Neural cell (in vitro differentiated cells): ENCODE results near the gene LYPD6B. TPM values are rescaled to one million over a fixed set of nuclear protein-coding genes. Genes with fewer than 3 reads are reported as not detected.

Experiments
- H2AFZ ChIP-seq: fragments of 200-600, 300-800 bp; sonication (generic), shearing (Covaris generic); 2 replicates; pipeline ENCODE4 v1.6.0; 2014; ENCODE audit warnings: low read depth, mild to moderate bottlenecking, antibody characterized with exemption, low read length, moderate library complexity
- H3F3A ChIP-seq: fragments of 200-600 bp; shearing (Covaris generic); 2 replicates; pipeline ENCODE4 v1.6.1; 2016; ENCODE audit warnings: mild to moderate bottlenecking, moderate library complexity, mixed read lengths, antibody characterized with exemption, low read length; ENCODE audit not compliant: insufficient read depth, poor library complexity, severe bottlenecking
- H3K27ac ChIP-seq: fragments of 200-600, 300-800 bp; sonication (generic), shearing (Covaris generic); 2 replicates; pipeline ENCODE4 v1.5.1; 2014; ENCODE audit warnings: mild to moderate bottlenecking, low read length, moderate library complexity
- H3K27me3 ChIP-seq: fragments of 300-800, 200-600 bp; sonication (generic), shearing (Covaris generic); 2 replicates; pipeline ENCODE4 v1.6.0; 2014; ENCODE audit warnings: mild to moderate bottlenecking, low read depth, low read length, moderate library complexity; ENCODE audit not compliant: insufficient read depth
- H3K36me3 ChIP-seq: fragments of 300-800, 200-600 bp; sonication (generic), shearing (Covaris generic); 2 replicates; pipeline ENCODE4 v1.5.1; 2014; ENCODE audit warnings: mild to moderate bottlenecking, antibody characterized with exemption, low read length, moderate library complexity; ENCODE audit not compliant: insufficient read depth
- H3K4me2 ChIP-seq: fragments of 300-800, 200-600 bp; sonication (generic), shearing (Covaris generic); 2 replicates; pipeline ENCODE4 v1.6.0; 2014; ENCODE audit warnings: mild to moderate bottlenecking, low read length
- H3K4me3 ChIP-seq: fragments of 300-800, 200-600 bp; sonication (generic), shearing (Covaris generic); 2 replicates; pipeline ENCODE4 v1.5.1; 2014; ENCODE audit warnings: mild to moderate bottlenecking, low read length, moderate library complexity
- H3K79me2 ChIP-seq: fragments of 200-600 bp; shearing (Covaris generic); replicated peaks from 2 replicates; pipeline ENCODE4 v1.6.0; 2014; ENCODE audit warnings: mild to moderate bottlenecking, low read length, moderate library complexity; ENCODE audit not compliant: insufficient read depth
- H3K9ac ChIP-seq: fragments of 300-800, 200-600 bp; sonication (generic), shearing (Covaris generic); 2 replicates; pipeline ENCODE4 v1.6.1; 2016; ENCODE audit warnings: mild to moderate bottlenecking, low read length, mixed read lengths
- H3K9me2 ChIP-seq: fragments of 200-600 bp; shearing (Covaris generic); 2 replicates; pipeline ENCODE4 v1.6.1; 2016; ENCODE audit warnings: mild to moderate bottlenecking, low read length, mixed read lengths; ENCODE audit not compliant: insufficient read depth
- H3K9me3 ChIP-seq: fragments of 200-600, 300-800 bp; sonication (generic), shearing (Covaris generic); 2 replicates; pipeline ENCODE4 v1.6.1; 2016; ENCODE audit warnings: mild to moderate bottlenecking, mixed run types, low read length, moderate library complexity, mixed read lengths
- H4K20me1 ChIP-seq: fragments of 200-600 bp; shearing (Covaris generic); 2 replicates; pipeline ENCODE4 v1.6.1; 2016; ENCODE audit warnings: mild to moderate bottlenecking, mixed run types; ENCODE audit not compliant: insufficient read depth
- CTCF ChIP-seq: fragments of 450-650 bp; IDR thresholded peaks from 2 replicates; pipeline ENCODE4 v1.5.1; 2014; ENCODE audit warnings: antibody characterized with exemption, mild to moderate bottlenecking, moderate library complexity; ENCODE audit not compliant: poor library complexity, severe bottlenecking
- EP300 ChIP-seq: fragments of 450-650 bp; conservative IDR thresholded peaks from 2 replicates; pipeline ENCODE4 v1.6.1; 2014; ENCODE audit warnings: antibody characterized with exemption, mild to moderate bottlenecking, moderate library complexity; ENCODE audit not compliant: poor library complexity, severe bottlenecking
- EZH2 ChIP-seq: fragments of 200-600, 300-800 bp; shearing (Covaris generic), sonication (generic); IDR thresholded peaks from 2 replicates; pipeline ENCODE4 v1.6.1; 2014; ENCODE audit warnings: antibody characterized with exemption, low read length, borderline replicate concordance, mild to moderate bottlenecking; ENCODE audit not compliant: insufficient read depth, poor library complexity, severe bottlenecking
- MXI1 ChIP-seq: fragments of 450-650 bp; conservative IDR thresholded peaks from 2 replicates; pipeline ENCODE4 v1.6.1; 2014; ENCODE audit warnings: antibody characterized with exemption, mild to moderate bottlenecking; ENCODE audit not compliant: poor library complexity, severe bottlenecking
- POLR2AphosphoS5 ChIP-seq: IDR thresholded peaks from 2 replicates; pipeline ENCODE4 v1.6.1; 2012
- RAD21 ChIP-seq: fragments of 450-650 bp; conservative IDR thresholded peaks from 2 replicates; pipeline ENCODE4 v1.6.1; 2014; ENCODE audit warnings: antibody characterized with exemption, mild to moderate bottlenecking, moderate library complexity
- SMC3 ChIP-seq: fragments of 450-650 bp; conservative IDR thresholded peaks from 2 replicates; pipeline ENCODE4 v1.6.1; 2014; ENCODE audit warnings: antibody characterized with exemption, mild to moderate bottlenecking, moderate library complexity; ENCODE audit not compliant: poor library complexity
- TAF1 ChIP-seq: IDR thresholded peaks from 2 replicates; pipeline ENCODE4 v1.6.1; 2012; ENCODE audit warnings: low read depth
- polyA plus RNA-seq: library from polyadenylated mRNA; depleted of rRNA; stranded (reverse); fragments of >200 nt; gene quantifications from 2 replicates; pipeline ENCODE4 v1.2.3, GENCODE V29; 2014
- TF ChIP-seq, protein P1 (sequence below): IDR thresholded peaks from 2 replicates; pipeline ENCODE4 v1.6.1; 2012; ENCODE audit warnings: borderline replicate concordance

The LYPD6B gene
- polyA plus RNA-seq, 1 donor from 2014 or later, result 0.68 TPM

GRCh38 chr2:149112713-149113112, 74.2 kb downstream of the LYPD6B start:
- TF ChIP-seq MXI1 (no peak), EP300 (no peak), POLR2AphosphoS5 (no peak), CTCF (no peak), RAD21 (no peak)
- TF ChIP-seq, protein P1, sequence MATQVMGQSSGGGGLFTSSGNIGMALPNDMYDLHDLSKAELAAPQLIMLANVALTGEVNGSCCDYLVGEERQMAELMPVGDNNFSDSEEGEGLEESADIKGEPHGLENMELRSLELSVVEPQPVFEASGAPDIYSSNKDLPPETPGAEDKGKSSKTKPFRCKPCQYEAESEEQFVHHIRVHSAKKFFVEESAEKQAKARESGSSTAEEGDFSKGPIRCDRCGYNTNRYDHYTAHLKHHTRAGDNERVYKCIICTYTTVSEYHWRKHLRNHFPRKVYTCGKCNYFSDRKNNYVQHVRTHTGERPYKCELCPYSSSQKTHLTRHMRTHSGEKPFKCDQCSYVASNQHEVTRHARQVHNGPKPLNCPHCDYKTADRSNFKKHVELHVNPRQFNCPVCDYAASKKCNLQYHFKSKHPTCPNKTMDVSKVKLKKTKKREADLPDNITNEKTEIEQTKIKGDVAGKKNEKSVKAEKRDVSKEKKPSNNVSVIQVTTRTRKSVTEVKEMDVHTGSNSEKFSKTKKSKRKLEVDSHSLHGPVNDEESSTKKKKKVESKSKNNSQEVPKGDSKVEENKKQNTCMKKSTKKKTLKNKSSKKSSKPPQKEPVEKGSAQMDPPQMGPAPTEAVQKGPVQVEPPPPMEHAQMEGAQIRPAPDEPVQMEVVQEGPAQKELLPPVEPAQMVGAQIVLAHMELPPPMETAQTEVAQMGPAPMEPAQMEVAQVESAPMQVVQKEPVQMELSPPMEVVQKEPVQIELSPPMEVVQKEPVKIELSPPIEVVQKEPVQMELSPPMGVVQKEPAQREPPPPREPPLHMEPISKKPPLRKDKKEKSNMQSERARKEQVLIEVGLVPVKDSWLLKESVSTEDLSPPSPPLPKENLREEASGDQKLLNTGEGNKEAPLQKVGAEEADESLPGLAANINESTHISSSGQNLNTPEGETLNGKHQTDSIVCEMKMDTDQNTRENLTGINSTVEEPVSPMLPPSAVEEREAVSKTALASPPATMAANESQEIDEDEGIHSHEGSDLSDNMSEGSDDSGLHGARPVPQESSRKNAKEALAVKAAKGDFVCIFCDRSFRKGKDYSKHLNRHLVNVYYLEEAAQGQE, result no peak
- no peaks in the 10 kb centered on the region for H3K27me3 ChIP-seq

DNA sequence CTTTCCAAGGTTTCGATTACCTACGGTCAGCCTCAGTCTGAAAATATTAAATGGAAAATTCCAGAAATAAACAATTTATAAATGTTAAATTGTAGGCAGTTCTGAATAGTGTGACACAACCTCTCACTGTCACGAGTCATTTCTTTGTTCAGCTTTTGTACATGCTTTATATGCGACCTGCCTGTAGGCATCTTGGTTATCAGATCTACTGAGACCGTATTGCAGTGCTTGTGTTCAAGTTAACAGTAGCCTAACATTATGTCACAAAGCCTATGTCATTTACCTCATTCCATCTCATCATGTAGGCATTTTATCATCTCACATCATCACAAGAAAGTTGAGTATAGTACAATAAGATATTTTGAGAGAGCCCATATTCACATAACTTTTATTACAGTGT, 77.3 kb downstream of the LYPD6B start:
- H3K36me3 ChIP-seq, result no peaks in the 10 kb centered on the region
- no peak overlapping the region for H3K4me2 ChIP-seq
- H3K27ac ChIP-seq, result no peak overlapping the region
- no peaks in the 10 kb centered on the region for H4K20me1 ChIP-seq
- H2AFZ ChIP-seq, result no peak overlapping the region
- no peaks in the 10 kb centered on the region for H3K27me3 ChIP-seq
- H3K9me3 ChIP-seq, result no peaks in the 10 kb centered on the region
- H3K9ac ChIP-seq, result no peak overlapping the region
- no peaks in the 10 kb centered on the region for H3F3A ChIP-seq
- TF ChIP-seq SMC3, result no peak
- no peak for TF ChIP-seq TAF1
- no peak for TF ChIP-seq CTCF
- TF ChIP-seq EZH2, result no peak
- TF ChIP-seq, protein P1, result no peak
- TF ChIP-seq EP300, result no peak
- TF ChIP-seq MXI1, result no peak
- TF ChIP-seq POLR2AphosphoS5, result no peak
- TF ChIP-seq RAD21, result no peak
- H3K79me2 ChIP-seq, result no peaks in the 10 kb centered on the region
- H3K9me2 ChIP-seq, result no peaks in the 10 kb centered on the region
- H3K4me3 ChIP-seq, result no peak overlapping the region

More at GRCh38 chr2:149112713-149113112, 74.2 kb downstream of the LYPD6B start:
- Histone ChIP-seq H3K36me3 (no peaks in the 10 kb centered on the region), H4K20me1 (no peaks in the 10 kb centered on the region), H2AFZ (no peak overlapping the region), H3K9ac (no peak overlapping the region), H3K27ac (no peak overlapping the region), H3K9me2 (no peaks in the 10 kb centered on the region), H3K9me3 (no peaks in the 10 kb centered on the region), H3K79me2 (no peaks in the 10 kb centered on the region), H3K4me3 (no peak overlapping the region), H3K4me2 (no peak overlapping the region), H3F3A (no peaks in the 10 kb centered on the region)
